GM23338 (cell line): ENCODE results near the gene RORC. TPM values are rescaled to one million over a fixed set of nuclear protein-coding genes. Genes with fewer than 3 reads are reported as not detected.

Experiments
- ATAC-seq: fragments of 200-7000 bp; cut with Tn5 transposase; 3 replicates; pipeline ENCODE4 v1.9.1; 2020
- DNase-seq: peaks from one replicate; pipeline ENCODE4 v3.0.0-alpha.2; 2015; ENCODE audit warnings: low spot score
- H2AFZ ChIP-seq: fragments of 200-600 bp; sonication (generic); 2 replicates; pipeline ENCODE4 v1.8.0; 2016; ENCODE audit warnings: antibody characterized with exemption, mild to moderate bottlenecking, moderate library complexity
- H3F3A ChIP-seq: fragments of 200-600 bp; sonication (generic); replicated peaks from 2 replicates; pipeline ENCODE4 v1.8.0; 2017; ENCODE audit warnings: antibody characterized with exemption, mixed run types, low read depth
- H3K27ac ChIP-seq: fragments of 200-600 bp; sonication (generic); 2 replicates; pipeline ENCODE4 v1.6.1; 2016; ENCODE audit warnings: low read depth
- H3K27me3 ChIP-seq: fragments of 200-600 bp; sonication (generic); 2 replicates; pipeline ENCODE4 v1.8.0; 2016; ENCODE audit warnings: mild to moderate bottlenecking, mixed run types, moderate library complexity; ENCODE audit not compliant: insufficient read depth
- H3K36me3 ChIP-seq: fragments of 200-600 bp; sonication (generic); 2 replicates; pipeline ENCODE4 v1.8.0; 2016; ENCODE audit warnings: mild to moderate bottlenecking; ENCODE audit not compliant: insufficient read depth
- H3K4me1 ChIP-seq: fragments of 200-600 bp; sonication (generic); 2 replicates; pipeline ENCODE4 v1.8.0; 2016; ENCODE audit warnings: mild to moderate bottlenecking, moderate library complexity; ENCODE audit not compliant: insufficient read depth
- H3K4me2 ChIP-seq: fragments of 200-600 bp; sonication (generic); 2 replicates; pipeline ENCODE4 v1.7.1; 2017; ENCODE audit warnings: mixed run types
- H3K4me3 ChIP-seq: fragments of 200-600 bp; sonication (generic); 2 replicates; pipeline ENCODE4 v1.6.1; 2016; ENCODE audit warnings: mixed run types
- H3K79me2 ChIP-seq: fragments of 200-600 bp; sonication (generic); replicated peaks from 2 replicates; pipeline ENCODE4 v1.8.0; 2017; ENCODE audit warnings: mild to moderate bottlenecking; ENCODE audit not compliant: insufficient read depth
- H3K9me2 ChIP-seq: fragments of 200-600 bp; sonication (generic); 2 replicates; pipeline ENCODE4 v1.8.0; 2017; ENCODE audit not compliant: insufficient read depth
- H4K20me1 ChIP-seq: fragments of 200-600 bp; sonication (generic); replicated peaks from 2 replicates; pipeline ENCODE4 v1.8.0; 2017; ENCODE audit warnings: mild to moderate bottlenecking; ENCODE audit not compliant: insufficient read depth
- H3K27ac Mint-ChIP-seq: 2 replicates; pipeline ENCODE4 v1.8.0; 2020; ENCODE audit warnings: inconsistent platforms, mild to moderate bottlenecking, moderate library complexity, mixed read lengths
- H3K27me3 Mint-ChIP-seq: 3 replicates; pipeline ENCODE4 v1.8.0; 2022; ENCODE audit warnings: low read depth, mild to moderate bottlenecking, moderate library complexity, mixed read lengths, inconsistent platforms; ENCODE audit not compliant: insufficient read depth, poor library complexity
- H3K36me3 Mint-ChIP-seq: 3 replicates; pipeline ENCODE4 v1.8.0; 2021; ENCODE audit warnings: low read depth, mild to moderate bottlenecking, inconsistent platforms, moderate library complexity, mixed read lengths
- H3K4me1 Mint-ChIP-seq: 3 replicates; pipeline ENCODE4 v1.8.0; 2020; ENCODE audit warnings: mild to moderate bottlenecking, inconsistent platforms, mixed read lengths
- H3K4me3 Mint-ChIP-seq: 3 replicates; pipeline ENCODE4 v1.8.0; 2021; ENCODE audit warnings: moderate library complexity, mild to moderate bottlenecking, inconsistent platforms, mixed read lengths
- H3K9me3 Mint-ChIP-seq: 3 replicates; pipeline ENCODE4 v1.8.0; 2020; ENCODE audit warnings: moderate library complexity, mild to moderate bottlenecking, inconsistent platforms, mixed read lengths
- CREB1 ChIP-seq: fragments of 250-450 bp; sonication (Bioruptor Pico); IDR thresholded peaks from 2 replicates; pipeline ENCODE4 v1.5.0; 2020; ENCODE audit warnings: low read depth, mild to moderate bottlenecking, moderate library complexity
- EZH2 ChIP-seq: fragments of 200-600 bp; sonication (generic); IDR thresholded peaks from one replicate; pipeline ENCODE4 v1.8.0; 2017; ENCODE audit warnings: antibody characterized with exemption, mild to moderate bottlenecking, low read depth; ENCODE audit not compliant: unreplicated experiment
- EZH2phosphoT487 ChIP-seq: fragments of 200-600 bp; sonication (generic); IDR thresholded peaks from one replicate; pipeline ENCODE4 v1.8.1; 2018; ENCODE audit warnings: antibody characterized with exemption; ENCODE audit not compliant: unreplicated experiment
- REST ChIP-seq: IDR thresholded peaks from one replicate; pipeline ENCODE4 v1.6.1; 2018; ENCODE audit warnings: antibody characterized with exemption; ENCODE audit not compliant: unreplicated experiment
- STAT1 ChIP-seq: IDR thresholded peaks from one replicate; pipeline ENCODE4 v1.6.1; 2016; ENCODE audit warnings: antibody characterized with exemption; ENCODE audit not compliant: unreplicated experiment
- ZNF114 ChIP-seq: fragments of 250-450 bp; sonication (Bioruptor Pico); IDR thresholded peaks from 2 replicates; pipeline ENCODE4 v1.5.0; 2020; ENCODE audit warnings: mild to moderate bottlenecking, moderate library complexity
- polyA plus RNA-seq: library from polyadenylated mRNA; unstranded; fragments of >200 nt; fragmentation: Nextera tagmentation; extraction: Ambion mirVana; gene quantifications from 2 replicates; pipeline ENCODE4 v1.2.1, GENCODE V29; 2016
- total RNA-seq: library from RNA; depleted of rRNA; stranded (reverse); fragments of >200 nt; shearing (Covaris generic); gene quantifications from 2 replicates; pipeline ENCODE4 v1.2.3, GENCODE V29; 2014
- TF ChIP-seq, protein P1 (sequence below), 2 experiments: fragments of 200-600 bp in 1 of 2; sonication (generic) in 1 of 2; conservative IDR thresholded peaks; 2 replicates each; pipeline versions ENCODE4 v1.5.1 to v1.6.1; 2016 to 2017; ENCODE audit warnings: antibody characterized with exemption in 2 of 2, low read depth in 2 of 2, mild to moderate bottlenecking in 2 of 2, moderate library complexity in 1 of 2
- TF ChIP-seq, protein P2 (sequence below): IDR thresholded peaks from 2 replicates; pipeline ENCODE4 v1.6.1; 2016; ENCODE audit warnings: antibody characterized with exemption

Gene RORC
- total and polyA plus RNA-seq, 2 experiments from 2014 or later = 0.29 to 0.97 TPM

- TF ChIP-seq EZH2 (no peak), CREB1 (no peak), EZH2phosphoT487 (no peak), ZNF114 (no peak), REST (no peak)
- TF ChIP-seq, protein P1, sequence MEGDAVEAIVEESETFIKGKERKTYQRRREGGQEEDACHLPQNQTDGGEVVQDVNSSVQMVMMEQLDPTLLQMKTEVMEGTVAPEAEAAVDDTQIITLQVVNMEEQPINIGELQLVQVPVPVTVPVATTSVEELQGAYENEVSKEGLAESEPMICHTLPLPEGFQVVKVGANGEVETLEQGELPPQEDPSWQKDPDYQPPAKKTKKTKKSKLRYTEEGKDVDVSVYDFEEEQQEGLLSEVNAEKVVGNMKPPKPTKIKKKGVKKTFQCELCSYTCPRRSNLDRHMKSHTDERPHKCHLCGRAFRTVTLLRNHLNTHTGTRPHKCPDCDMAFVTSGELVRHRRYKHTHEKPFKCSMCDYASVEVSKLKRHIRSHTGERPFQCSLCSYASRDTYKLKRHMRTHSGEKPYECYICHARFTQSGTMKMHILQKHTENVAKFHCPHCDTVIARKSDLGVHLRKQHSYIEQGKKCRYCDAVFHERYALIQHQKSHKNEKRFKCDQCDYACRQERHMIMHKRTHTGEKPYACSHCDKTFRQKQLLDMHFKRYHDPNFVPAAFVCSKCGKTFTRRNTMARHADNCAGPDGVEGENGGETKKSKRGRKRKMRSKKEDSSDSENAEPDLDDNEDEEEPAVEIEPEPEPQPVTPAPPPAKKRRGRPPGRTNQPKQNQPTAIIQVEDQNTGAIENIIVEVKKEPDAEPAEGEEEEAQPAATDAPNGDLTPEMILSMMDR (conservative IDR thresholded peaks at IDR 0.05; ENCODE audit: low read depth in 2 of 2) = no peak
Measured at GRCh38 chr1:151871284-151872030, 39.9 kb upstream of the RORC start (continued).

- no peak overlapping the region for H3K27ac ChIP-seq
- H3K79me2 ChIP-seq = no peaks in the 10 kb centered on the region
- 0 out of 2 replicates have a peak, but pooled peaks cover 4% of the 10 kb centered on the region for H4K20me1 ChIP-seq
- H3K36me3 ChIP-seq = no peaks in the 10 kb centered on the region
- H3K4me1 ChIP-seq = no peaks in the 10 kb centered on the region
- no peaks in the 10 kb centered on the region for H3F3A ChIP-seq
- H2AFZ ChIP-seq = no peak overlapping the region
- peaks cover 8% of the 10 kb centered on the region for H3K27me3 Mint-ChIP-seq
- no peak overlapping the region for H3K4me3 Mint-ChIP-seq
- no peak overlapping the region for H3K4me3 ChIP-seq
- no peak for TF ChIP-seq STAT1
- TF ChIP-seq, protein P2, sequence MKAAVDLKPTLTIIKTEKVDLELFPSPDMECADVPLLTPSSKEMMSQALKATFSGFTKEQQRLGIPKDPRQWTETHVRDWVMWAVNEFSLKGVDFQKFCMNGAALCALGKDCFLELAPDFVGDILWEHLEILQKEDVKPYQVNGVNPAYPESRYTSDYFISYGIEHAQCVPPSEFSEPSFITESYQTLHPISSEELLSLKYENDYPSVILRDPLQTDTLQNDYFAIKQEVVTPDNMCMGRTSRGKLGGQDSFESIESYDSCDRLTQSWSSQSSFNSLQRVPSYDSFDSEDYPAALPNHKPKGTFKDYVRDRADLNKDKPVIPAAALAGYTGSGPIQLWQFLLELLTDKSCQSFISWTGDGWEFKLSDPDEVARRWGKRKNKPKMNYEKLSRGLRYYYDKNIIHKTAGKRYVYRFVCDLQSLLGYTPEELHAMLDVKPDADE = no peak
- no peak overlapping the region for H3K27ac Mint-ChIP-seq
- no peak for DNase-seq
- H3K27me3 ChIP-seq = peaks cover 23% of the 10 kb centered on the region; the same call in 1 of the 2 replicates
- H3K9me3 Mint-ChIP-seq = no peaks in the 10 kb centered on the region
- no peaks in the 10 kb centered on the region for H3K36me3 Mint-ChIP-seq
- H3K9me2 ChIP-seq = no peaks in the 10 kb centered on the region
- ATAC-seq = no peak
- H3K4me2 ChIP-seq = no peak overlapping the region
- H3K4me1 Mint-ChIP-seq = peaks cover 15% of the 10 kb centered on the region
Measured at GRCh38 chr1:151868486-151868885, 36.9 kb upstream of the RORC start.
